Neural crest cell (in vitro differentiated cells): ENCODE data around the gene ADAMTS17. TPM values are rescaled to one million over a fixed set of nuclear protein-coding genes. Genes with fewer than 3 reads are reported as not detected.

Experiments used
- DNase-seq: peaks from one replicate; pipeline ENCODE4 v3.0.0; 2021; ENCODE audit warnings: low read depth, mixed read lengths, low spot score
- H3K27ac Mint-ChIP-seq: one replicate; pipeline ENCODE4 v1.8.0; 2021; ENCODE audit warnings: mild to moderate bottlenecking, mixed read lengths; ENCODE audit not compliant: unreplicated experiment
- H3K27me3 Mint-ChIP-seq: 2 replicates; pipeline ENCODE4 v1.8.0; 2021; ENCODE audit warnings: low read depth, mild to moderate bottlenecking, mixed read lengths
- H3K36me3 Mint-ChIP-seq: 2 replicates; pipeline ENCODE4 v1.8.0; 2021; ENCODE audit warnings: low read depth, mild to moderate bottlenecking, mixed read lengths
- H3K4me1 Mint-ChIP-seq: 2 replicates; pipeline ENCODE4 v1.8.0; 2021; ENCODE audit warnings: mixed read lengths
- H3K4me3 Mint-ChIP-seq: one replicate; pipeline ENCODE4 v1.8.0; 2021; ENCODE audit warnings: mild to moderate bottlenecking, mixed read lengths
- H3K9me3 Mint-ChIP-seq: 2 replicates; pipeline ENCODE4 v1.8.0; 2021; ENCODE audit warnings: mixed read lengths
- total RNA-seq: library from RNA; stranded (reverse); gene quantifications from 2 replicates; pipeline ENCODE4 v1.2.1, GENCODE V29; 2021
- TF ChIP-seq, protein P1 (sequence below): fragments of 200-600 bp; sonication (generic); conservative IDR thresholded peaks from 2 replicates; pipeline ENCODE4 v1.5.0; 2021; ENCODE audit warnings: antibody characterized with exemption, mild to moderate bottlenecking

The ADAMTS17 gene
- total RNA-seq, 1 donor from 2014 or later: 2.3 TPM

DNA sequence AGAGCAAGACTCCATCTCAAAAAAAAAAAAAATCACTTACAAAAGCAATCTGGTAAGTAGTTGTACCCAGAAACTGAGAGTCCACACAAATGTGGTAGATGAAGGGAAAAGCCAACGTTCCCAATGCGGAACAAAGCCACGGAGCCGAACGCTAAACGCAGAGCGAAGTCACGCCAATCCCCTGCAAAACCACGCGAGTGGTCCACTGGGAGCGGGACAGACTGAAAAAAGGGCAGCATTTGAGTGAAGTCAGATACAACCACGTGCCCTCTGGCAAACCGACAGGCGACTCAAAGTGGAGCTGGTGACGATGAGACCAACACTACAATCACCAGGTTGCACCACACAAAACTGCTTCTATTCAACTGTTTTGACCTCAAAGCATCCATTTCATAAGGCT is 362.4 kb downstream of the ADAMTS17 start:
- no peaks in the 10 kb centered on the region for H3K9me3 Mint-ChIP-seq
- DNase-seq: no peak
- TF ChIP-seq, protein P1, sequence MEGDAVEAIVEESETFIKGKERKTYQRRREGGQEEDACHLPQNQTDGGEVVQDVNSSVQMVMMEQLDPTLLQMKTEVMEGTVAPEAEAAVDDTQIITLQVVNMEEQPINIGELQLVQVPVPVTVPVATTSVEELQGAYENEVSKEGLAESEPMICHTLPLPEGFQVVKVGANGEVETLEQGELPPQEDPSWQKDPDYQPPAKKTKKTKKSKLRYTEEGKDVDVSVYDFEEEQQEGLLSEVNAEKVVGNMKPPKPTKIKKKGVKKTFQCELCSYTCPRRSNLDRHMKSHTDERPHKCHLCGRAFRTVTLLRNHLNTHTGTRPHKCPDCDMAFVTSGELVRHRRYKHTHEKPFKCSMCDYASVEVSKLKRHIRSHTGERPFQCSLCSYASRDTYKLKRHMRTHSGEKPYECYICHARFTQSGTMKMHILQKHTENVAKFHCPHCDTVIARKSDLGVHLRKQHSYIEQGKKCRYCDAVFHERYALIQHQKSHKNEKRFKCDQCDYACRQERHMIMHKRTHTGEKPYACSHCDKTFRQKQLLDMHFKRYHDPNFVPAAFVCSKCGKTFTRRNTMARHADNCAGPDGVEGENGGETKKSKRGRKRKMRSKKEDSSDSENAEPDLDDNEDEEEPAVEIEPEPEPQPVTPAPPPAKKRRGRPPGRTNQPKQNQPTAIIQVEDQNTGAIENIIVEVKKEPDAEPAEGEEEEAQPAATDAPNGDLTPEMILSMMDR: no peak
- H3K27me3 Mint-ChIP-seq: no peaks in the 10 kb centered on the region
- no peak overlapping the region for H3K27ac Mint-ChIP-seq
- H3K4me3 Mint-ChIP-seq: no peak overlapping the region
- H3K4me1 Mint-ChIP-seq: peaks cover 25% of the 10 kb centered on the region
- H3K36me3 Mint-ChIP-seq: no peaks in the 10 kb centered on the region

DNA sequence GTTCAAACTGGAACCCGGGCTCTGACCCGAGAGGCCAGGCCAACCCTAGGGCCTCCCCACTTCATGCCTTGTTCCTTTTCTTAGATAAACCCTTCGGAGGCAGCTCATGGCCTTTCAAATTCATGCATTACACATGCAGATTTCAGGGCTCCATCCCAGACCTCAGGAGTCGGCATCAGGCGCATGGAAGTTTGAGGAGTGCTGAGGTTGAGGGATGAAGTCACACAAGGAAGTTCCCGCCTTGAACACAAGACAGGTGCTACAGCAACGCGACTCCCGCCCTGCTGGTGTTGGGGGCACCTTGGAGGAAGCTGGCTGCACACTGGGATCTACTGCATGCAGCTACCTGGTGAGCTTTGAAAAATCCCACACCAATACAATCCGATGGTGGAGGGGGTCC is 363.3 kb downstream of the ADAMTS17 start:
- Mint-ChIP-seq H3K27me3 (no peaks in the 10 kb centered on the region), H3K9me3 (no peaks in the 10 kb centered on the region), H3K27ac (no peak overlapping the region), H3K36me3 (no peaks in the 10 kb centered on the region), H3K4me1 (peaks cover 16% of the 10 kb centered on the region), H3K4me3 (no peak overlapping the region)
- DNase-seq: no peak
- TF ChIP-seq, protein P1: no peak

DNA sequence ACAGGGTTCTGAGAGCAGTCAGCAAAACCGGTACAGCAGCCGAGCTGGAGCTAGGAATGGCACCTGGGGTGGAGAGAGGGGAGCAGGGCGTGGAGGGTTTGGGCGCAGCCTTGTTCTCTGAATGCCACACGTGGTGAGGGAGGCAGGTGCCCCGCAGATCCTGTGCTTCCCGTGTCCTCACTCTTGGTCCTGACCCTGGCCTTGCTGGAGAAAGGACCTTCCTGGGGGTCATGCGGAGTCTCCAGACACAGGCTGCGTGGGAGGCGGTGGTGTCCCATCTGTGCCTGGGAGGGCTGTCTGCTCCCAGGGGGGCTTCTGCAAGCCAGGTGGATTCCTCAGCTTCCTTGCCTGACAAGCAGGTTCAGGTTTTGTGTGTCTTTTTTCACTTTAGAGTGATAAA is 363.8 kb downstream of the ADAMTS17 start:
- H3K4me3 Mint-ChIP-seq: no peak overlapping the region
- H3K4me1 Mint-ChIP-seq: peaks cover 11% of the 10 kb centered on the region
- H3K9me3 Mint-ChIP-seq: no peaks in the 10 kb centered on the region
- H3K27ac Mint-ChIP-seq: no peak overlapping the region
- DNase-seq: no peak
- H3K36me3 Mint-ChIP-seq: no peaks in the 10 kb centered on the region
- TF ChIP-seq, protein P1: no peak
- H3K27me3 Mint-ChIP-seq: no peaks in the 10 kb centered on the region

DNA sequence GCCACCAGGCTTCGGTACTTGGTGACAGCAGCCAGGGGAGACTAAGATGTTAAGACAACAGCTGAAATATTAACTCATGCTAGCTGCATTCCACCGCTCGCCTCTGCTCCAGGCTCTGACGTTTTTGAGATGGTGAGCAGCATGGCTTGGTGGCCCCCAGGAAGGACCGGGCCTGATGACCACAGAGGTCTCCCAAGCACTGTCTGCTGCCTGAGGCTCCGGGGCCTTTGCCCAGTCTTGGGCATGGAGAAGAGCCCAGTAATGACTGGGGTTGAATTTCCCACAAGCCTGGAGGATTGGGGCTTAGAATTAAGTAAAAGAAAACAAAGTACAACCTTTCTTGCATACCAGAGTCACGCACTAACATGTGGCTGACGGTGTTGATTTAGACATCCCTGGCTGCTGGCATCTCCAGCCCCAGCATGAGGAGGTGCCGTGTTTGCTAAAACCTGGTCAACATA is 364.9 kb downstream of the ADAMTS17 start:
- H3K9me3 Mint-ChIP-seq: no peaks in the 10 kb centered on the region
- H3K4me1 Mint-ChIP-seq: peaks cover 4% of the 10 kb centered on the region
- no peak overlapping the region for H3K4me3 Mint-ChIP-seq
- H3K27me3 Mint-ChIP-seq: no peaks in the 10 kb centered on the region
- no peak overlapping the region for H3K27ac Mint-ChIP-seq
- H3K36me3 Mint-ChIP-seq: no peaks in the 10 kb centered on the region
- DNase-seq: no peak
- TF ChIP-seq, protein P1: no peak

DNA sequence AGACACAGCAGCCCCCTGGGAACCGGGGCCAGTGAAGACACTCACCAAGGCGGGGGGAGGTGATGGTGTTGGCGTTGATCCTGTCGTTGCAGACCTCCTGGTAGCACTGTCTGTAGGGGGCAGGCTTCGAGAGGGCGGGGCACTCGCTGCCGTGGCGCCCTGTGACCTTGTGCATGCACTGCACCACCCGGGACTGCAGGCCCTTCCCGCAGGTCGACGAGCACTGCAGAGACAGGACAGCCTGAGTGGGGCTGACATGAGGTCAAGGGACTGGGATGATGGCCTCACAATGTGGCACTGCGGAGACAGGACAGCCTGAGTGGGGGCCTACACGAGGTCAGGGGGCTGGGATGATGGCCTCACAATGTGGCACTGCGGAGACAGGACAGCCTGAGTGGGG is 365.8 kb downstream of the ADAMTS17 start:
- TF ChIP-seq, protein P1: no peak
- peak overlapping the region; percentile 57 for H3K27ac Mint-ChIP-seq
- no peak for DNase-seq
- no peaks in the 10 kb centered on the region for H3K36me3 Mint-ChIP-seq
- H3K4me1 Mint-ChIP-seq: peaks cover 9% of the 10 kb centered on the region
- no peak overlapping the region for H3K4me3 Mint-ChIP-seq
- no peaks in the 10 kb centered on the region for H3K27me3 Mint-ChIP-seq
- no peaks in the 10 kb centered on the region for H3K9me3 Mint-ChIP-seq

DNA sequence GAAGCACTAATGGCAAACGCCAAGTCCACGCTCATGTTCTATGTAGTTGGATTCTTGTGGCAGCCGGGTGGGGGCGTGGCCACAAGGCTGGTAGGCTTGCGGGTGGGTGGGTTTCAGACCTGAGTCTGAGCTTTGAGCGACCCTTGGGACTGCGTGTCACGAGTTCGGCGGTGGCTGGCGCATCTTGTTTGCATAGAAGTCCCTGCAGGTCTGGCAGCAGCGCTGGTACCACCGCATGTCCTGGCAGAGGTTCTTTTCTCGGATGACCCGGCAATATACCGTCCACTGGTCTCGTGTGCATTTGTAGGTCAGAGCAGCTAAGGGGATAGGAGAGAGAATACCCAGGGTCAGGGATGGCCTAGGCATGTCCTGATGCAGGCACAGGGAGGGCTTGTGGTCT is 367.5 kb downstream of the ADAMTS17 start:
- H3K4me1 Mint-ChIP-seq: peaks cover 17% of the 10 kb centered on the region
- H3K36me3 Mint-ChIP-seq: no peaks in the 10 kb centered on the region
- no peaks in the 10 kb centered on the region for H3K9me3 Mint-ChIP-seq
- no peaks in the 10 kb centered on the region for H3K27me3 Mint-ChIP-seq
- DNase-seq: no peak
- no peak overlapping the region for H3K27ac Mint-ChIP-seq
- TF ChIP-seq, protein P1: no peak
- H3K4me3 Mint-ChIP-seq: no peak overlapping the region
